ENCODE results near the gene KLHL17.
A peak's percentile ranks its signal among the peaks of the same experiment; 100 is the strongest.

The KLHL17 gene

GRCh38 chr1:952603-953002, 7.8 kb upstream of the KLHL17 start:
- no peak for DNase-seq

GRCh38 chr1:953524-954320, 6.7 kb upstream of the KLHL17 start:
- no peak for DNase-seq

GRCh38 chr1:954927-955326, 5.5 kb upstream of the KLHL17 start:
- no peak for DNase-seq

GRCh38 chr1:955474-955873, 4.9 kb upstream of the KLHL17 start:
- no peak for DNase-seq

GRCh38 chr1:956636-957035, 3.7 kb upstream of the KLHL17 start:
- no peak for DNase-seq

GRCh38 chr1:958823-959730, 1.3 kb upstream of the KLHL17 start, which contains the start of gene NOC2L:
Gene NOC2L, minus strand, starts transcription at chr1:959256. Its CDS starts 16 bp downstream, at chr1:959240.
- DNase-seq = peak; percentile 97

GRCh38 chr1:959731-960362, 537 bp upstream of the KLHL17 start:
- DNase-seq = no peak

- DNase-seq = no peak
These were observed 817 bp downstream of the KLHL17 start for GRCh38 chr1:961132-961669.

- DNase-seq = no peak
These were observed 2.3 kb downstream of the KLHL17 start for GRCh38 chr1:962381-963300.

GRCh38 chr1:963301-963651, 2.9 kb downstream of the KLHL17 start:
- no peak for DNase-seq

- no peak for DNase-seq
These were observed 3.6 kb downstream of the KLHL17 start for GRCh38 chr1:963746-964525.

GRCh38 chr1:964691-965525, 4.5 kb downstream of the KLHL17 start:
- no peak for DNase-seq

- DNase-seq = no peak
These were observed 5.2 kb downstream of the KLHL17 start for GRCh38 chr1:965526-966134.

GRCh38 chr1:966135-966703, 5.8 kb downstream of the KLHL17 start, which contains the start of gene PLEKHN1:
Gene PLEKHN1, plus strand, starts transcription at chr1:966482. Its CDS starts 50 bp downstream, at chr1:966532.
- peak; percentile 48 for DNase-seq

- peak; percentile 89 for DNase-seq
These were observed 6.4 kb downstream of the KLHL17 start for GRCh38 chr1:966704-967300.

GRCh38 chr1:967466-968343, 7.3 kb downstream of the KLHL17 start:
- DNase-seq = no peak

- DNase-seq = no peak
These were observed 9.0 kb downstream of the KLHL17 start for GRCh38 chr1:969260-969855.
